H9 (cell line): ENCODE results near the gene ITSN2. TPM values are rescaled to one million over a fixed set of nuclear protein-coding genes. Genes with fewer than 3 reads are reported as not detected.

Experiments used
- DNase-seq: peaks from one replicate; pipeline ENCODE4 v3.0.0-alpha.2; 2017
- H2AFZ ChIP-seq: one replicate; pipeline ENCODE4 v1.6.1; 2013; ENCODE audit warnings: mild to moderate bottlenecking, low read length, control low read depth, moderate library complexity
- H2AK5ac ChIP-seq: 2 replicates; pipeline ENCODE4 v1.6.1; 2013; ENCODE audit warnings: low read length, control low read depth, mixed read lengths; ENCODE audit not compliant: insufficient read length
- H2BK120ac ChIP-seq: one replicate; pipeline ENCODE4 v1.6.1; 2013; ENCODE audit warnings: low read depth, mild to moderate bottlenecking, low read length, control low read depth, inconsistent platforms; ENCODE audit not compliant: poor library complexity, severe bottlenecking
- H2BK12ac ChIP-seq: 2 replicates; pipeline ENCODE4 v1.6.1; 2013; ENCODE audit warnings: low read length, control low read depth, mixed read lengths, low read depth; ENCODE audit not compliant: insufficient read length
- H2BK15ac ChIP-seq: 2 replicates; pipeline ENCODE4 v1.6.1; 2013; ENCODE audit warnings: low read depth, low read length, control low read depth
- H2BK20ac ChIP-seq: one replicate; pipeline ENCODE4 v1.6.1; 2013; ENCODE audit warnings: low read depth, mild to moderate bottlenecking, low read length, control low read depth, inconsistent platforms; ENCODE audit not compliant: poor library complexity, severe bottlenecking
- H2BK5ac ChIP-seq: 2 replicates; pipeline ENCODE4 v1.6.1; 2013; ENCODE audit warnings: low read length, control low read depth, mixed read lengths; ENCODE audit not compliant: insufficient read length
- H3K14ac ChIP-seq: 2 replicates; pipeline ENCODE4 v1.6.1; 2013; ENCODE audit warnings: low read length, control low read depth; ENCODE audit not compliant: insufficient read depth
- H3K18ac ChIP-seq: 2 replicates; pipeline ENCODE4 v1.6.1; 2013; ENCODE audit warnings: low read depth, mild to moderate bottlenecking, mixed read lengths, low read length, control low read depth; ENCODE audit not compliant: insufficient read length
- H3K23ac ChIP-seq: 2 replicates; pipeline ENCODE4 v1.6.1; 2013; ENCODE audit warnings: low read length, control low read depth, mixed read lengths, low read depth; ENCODE audit not compliant: insufficient read length
- H3K23me2 ChIP-seq: 2 replicates; pipeline ENCODE4 v1.6.1; 2013; ENCODE audit warnings: low read depth, mild to moderate bottlenecking, mixed read lengths, low read length, control low read depth; ENCODE audit not compliant: insufficient read length, poor library complexity, severe bottlenecking
- H3K27ac ChIP-seq: 2 replicates; pipeline ENCODE4 v1.5.1; 2013; ENCODE audit warnings: low read length, control low read depth, mixed read lengths, low read depth; ENCODE audit not compliant: insufficient read length
- H3K27me3 ChIP-seq: 2 replicates; pipeline ENCODE4 v1.6.1; 2013; ENCODE audit warnings: low read length, control low read depth, inconsistent platforms; ENCODE audit not compliant: insufficient read depth
- H3K4ac ChIP-seq: 2 replicates; pipeline ENCODE4 v1.6.1; 2013; ENCODE audit warnings: low read depth, mild to moderate bottlenecking, control low read depth, inconsistent platforms, low read length, moderate library complexity
- H3K4me1 ChIP-seq: 2 replicates; pipeline ENCODE4 v1.6.1; 2013; ENCODE audit warnings: low read length, control low read depth, inconsistent platforms; ENCODE audit not compliant: insufficient read depth
- H3K4me2 ChIP-seq: 2 replicates; pipeline ENCODE4 v1.6.1; 2013; ENCODE audit warnings: low read length, control low read depth, mixed read lengths; ENCODE audit not compliant: insufficient read length, insufficient read depth
- H3K56ac ChIP-seq: 2 replicates; pipeline ENCODE4 v1.6.1; 2013; ENCODE audit warnings: low read depth, mild to moderate bottlenecking, mixed read lengths, low read length, control low read depth; ENCODE audit not compliant: insufficient read length
- H3K79me1 ChIP-seq: 2 replicates; pipeline ENCODE4 v1.6.1; 2013; ENCODE audit warnings: low read depth, mild to moderate bottlenecking, moderate library complexity, low read length, control low read depth, inconsistent platforms; ENCODE audit not compliant: insufficient read depth, poor library complexity, severe bottlenecking
- H3K79me2 ChIP-seq: 2 replicates; pipeline ENCODE4 v1.6.1; 2013; ENCODE audit warnings: low read length, control low read depth, inconsistent platforms; ENCODE audit not compliant: insufficient read depth
- H3K9ac ChIP-seq: 2 replicates; pipeline ENCODE4 v1.6.1; 2013; ENCODE audit warnings: low read length, control low read depth, mixed read lengths; ENCODE audit not compliant: insufficient read length; ENCODE audit errors: extremely low read depth
- H3K9me3 ChIP-seq: one replicate; pipeline ENCODE4 v1.6.1; 2013; ENCODE audit warnings: low read depth, low read length, inconsistent platforms; ENCODE audit not compliant: control insufficient read depth
- H3T11ph ChIP-seq: one replicate; pipeline ENCODE4 v1.6.1; 2013; ENCODE audit warnings: mild to moderate bottlenecking, low read length, control low read depth, inconsistent platforms
- H4K20me1 ChIP-seq: one replicate; pipeline ENCODE4 v1.6.1; 2013; ENCODE audit not compliant: control insufficient read depth, insufficient read length, insufficient read depth
- H4K5ac ChIP-seq: 2 replicates; pipeline ENCODE4 v1.6.1; 2013; ENCODE audit warnings: low read depth, mild to moderate bottlenecking, mixed read lengths, low read length, control low read depth; ENCODE audit not compliant: insufficient read length
- H4K8ac ChIP-seq: replicated peaks from 2 replicates; pipeline ENCODE4 v1.6.1; 2013; ENCODE audit warnings: low read length, control low read depth, mixed read lengths, low read depth; ENCODE audit not compliant: insufficient read length
- H4K91ac ChIP-seq: 2 replicates; pipeline ENCODE4 v1.6.1; 2013; ENCODE audit warnings: low read depth, mild to moderate bottlenecking, moderate library complexity, mixed read lengths, low read length, control low read depth; ENCODE audit not compliant: insufficient read length
- H3K27ac Mint-ChIP-seq, 3 experiments: 2 replicates in 2 of 3; 3 replicates in 1 of 3; pipeline ENCODE4 v1.8.0; 2020 to 2021; ENCODE audit warnings: mixed read lengths in 3 of 3, mild to moderate bottlenecking in 1 of 3, moderate library complexity in 1 of 3
- H3K27me3 Mint-ChIP-seq: 2 replicates; pipeline ENCODE4 v1.8.0; 2021; ENCODE audit warnings: low read depth, mild to moderate bottlenecking, moderate library complexity, mixed read lengths
- H3K36me3 Mint-ChIP-seq, 3 experiments: 2 replicates in 2 of 3; 3 replicates in 1 of 3; pipeline ENCODE4 v1.8.0; 2020 to 2021; ENCODE audit warnings: low read depth in 3 of 3, mixed read lengths in 3 of 3; ENCODE audit not compliant: insufficient read depth in 1 of 3
- H3K4me1 Mint-ChIP-seq, 2 experiments: 2 replicates each; pipeline ENCODE4 v1.8.0; 2020; ENCODE audit warnings: mixed read lengths in 2 of 2
- H3K4me3 Mint-ChIP-seq, 2 experiments: 2 replicates in 1 of 2; 3 replicates in 1 of 2; pipeline ENCODE4 v1.8.0; 2020 to 2021; ENCODE audit warnings: mild to moderate bottlenecking in 2 of 2, mixed read lengths in 2 of 2, moderate library complexity in 1 of 2
- H3K9me3 Mint-ChIP-seq, 2 experiments: 2 replicates in 1 of 2; 3 replicates in 1 of 2; pipeline ENCODE4 v1.8.0; 2020; ENCODE audit warnings: mild to moderate bottlenecking in 2 of 2, mixed read lengths in 2 of 2, moderate library complexity in 1 of 2
- WGBS: extraction: QIAGEN DNeasy Blood & Tissue Kit; methylation state at CpG from one replicate; pipeline ENCODE4 v1.1.7; 2013; ENCODE audit warnings: missing lambda C conversion rate, low lambda C conversion rate, mixed read lengths; ENCODE audit not compliant: insufficient read length; ENCODE audit errors: extremely low coverage; 5-methylcytosine and 5-hydroxymethylcytosine counted together
- total RNA-seq: library from RNA; stranded (reverse); gene quantifications from 2 replicates; pipeline ENCODE4 v1.2.1, GENCODE V29; 2021
- TF ChIP-seq, protein P1 (sequence below): fragments of 200-600 bp; sonication (generic); conservative IDR thresholded peaks from 3 replicates; pipeline ENCODE4 v1.8.0; 2021; ENCODE audit warnings: antibody characterized with exemption, mild to moderate bottlenecking

The ITSN2 gene
- total RNA-seq, 1 experiment from 2014 or later, result 17.0 TPM

DNA sequence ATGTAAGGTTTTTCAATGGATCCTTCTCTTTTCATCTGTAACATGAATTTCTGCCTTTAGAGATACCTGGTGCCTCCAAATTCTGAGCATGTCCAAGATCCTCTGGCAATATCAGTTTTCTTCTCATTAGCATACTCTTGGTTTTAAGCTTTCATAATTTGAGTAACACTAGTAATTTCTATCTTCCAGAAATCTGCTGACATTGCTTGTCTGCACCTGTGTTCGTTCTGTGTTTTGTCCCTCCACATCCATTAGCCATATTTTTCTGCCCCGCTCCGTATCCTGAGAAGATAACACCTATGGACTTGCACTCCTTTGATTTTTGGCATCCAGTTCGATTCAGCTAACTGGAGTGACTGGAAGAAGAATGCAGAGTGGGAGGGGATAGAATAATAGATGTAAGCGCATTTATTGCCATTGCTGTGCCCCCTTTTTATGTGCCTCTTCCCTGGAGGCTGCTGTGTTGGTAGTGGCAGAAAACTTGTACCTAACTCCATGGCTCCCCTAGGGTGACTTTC is 32.3 kb upstream of the ITSN2 start:
- H2BK12ac ChIP-seq, result no peak overlapping the region
- no peak overlapping the region for H2BK20ac ChIP-seq
- no peak overlapping the region for H3K9ac ChIP-seq
- H3K79me1 ChIP-seq, result no peaks in the 10 kb centered on the region
- no peaks in the 10 kb centered on the region for H3K4me1 ChIP-seq
- TF ChIP-seq, protein P1, sequence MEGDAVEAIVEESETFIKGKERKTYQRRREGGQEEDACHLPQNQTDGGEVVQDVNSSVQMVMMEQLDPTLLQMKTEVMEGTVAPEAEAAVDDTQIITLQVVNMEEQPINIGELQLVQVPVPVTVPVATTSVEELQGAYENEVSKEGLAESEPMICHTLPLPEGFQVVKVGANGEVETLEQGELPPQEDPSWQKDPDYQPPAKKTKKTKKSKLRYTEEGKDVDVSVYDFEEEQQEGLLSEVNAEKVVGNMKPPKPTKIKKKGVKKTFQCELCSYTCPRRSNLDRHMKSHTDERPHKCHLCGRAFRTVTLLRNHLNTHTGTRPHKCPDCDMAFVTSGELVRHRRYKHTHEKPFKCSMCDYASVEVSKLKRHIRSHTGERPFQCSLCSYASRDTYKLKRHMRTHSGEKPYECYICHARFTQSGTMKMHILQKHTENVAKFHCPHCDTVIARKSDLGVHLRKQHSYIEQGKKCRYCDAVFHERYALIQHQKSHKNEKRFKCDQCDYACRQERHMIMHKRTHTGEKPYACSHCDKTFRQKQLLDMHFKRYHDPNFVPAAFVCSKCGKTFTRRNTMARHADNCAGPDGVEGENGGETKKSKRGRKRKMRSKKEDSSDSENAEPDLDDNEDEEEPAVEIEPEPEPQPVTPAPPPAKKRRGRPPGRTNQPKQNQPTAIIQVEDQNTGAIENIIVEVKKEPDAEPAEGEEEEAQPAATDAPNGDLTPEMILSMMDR, result no peak
- H3K9me3 ChIP-seq, result no peaks in the 10 kb centered on the region
- H4K91ac ChIP-seq, result no peak overlapping the region
- no peak overlapping the region for H4K5ac ChIP-seq
- Mint-ChIP-seq H3K27me3 (no peaks in the 10 kb centered on the region; the same call in 1 of the 2 replicates), H3K36me3 (no peaks in the 10 kb centered on the region), H3K4me3 (no peak overlapping the region), H3K9me3 (no peaks in the 10 kb centered on the region), H3K27ac (no peak overlapping the region), H3K4me1 (no peaks in the 10 kb centered on the region)
- H3K27ac ChIP-seq, result no peak overlapping the region
- no peaks in the 10 kb centered on the region for H3K27me3 ChIP-seq
- no peak overlapping the region for H2BK5ac ChIP-seq
- H2AK5ac ChIP-seq, result no peak overlapping the region
- H3K56ac ChIP-seq, result no peak overlapping the region
- no peak overlapping the region for H3K4ac ChIP-seq
- H3T11ph ChIP-seq, result no peak overlapping the region
- no peaks in the 10 kb centered on the region for H3K79me2 ChIP-seq
- no peak overlapping the region for H3K4me2 ChIP-seq
- H3K23ac ChIP-seq, result no peak overlapping the region
- no peak overlapping the region for H4K8ac ChIP-seq
- WGBS, result no CpG with 5 or more reads among the region's 5 CpGs
- no peak overlapping the region for H2AFZ ChIP-seq
- H4K20me1 ChIP-seq, result no peaks in the 10 kb centered on the region
- no peak overlapping the region for H2BK120ac ChIP-seq
- no peak overlapping the region for H3K14ac ChIP-seq
- no peaks in the 10 kb centered on the region for H3K23me2 ChIP-seq
- H3K18ac ChIP-seq, result no peak overlapping the region
- DNase-seq, result no peak
- H2BK15ac ChIP-seq, result no peak overlapping the region
